GM23338 (cell line): ENCODE data around the gene NLN.

Experiments
- CREB1 ChIP-seq: fragments of 250-450 bp; sonication (Bioruptor Pico); IDR thresholded peaks from 2 replicates; pipeline ENCODE4 v1.5.0; 2020; ENCODE audit warnings: low read depth, mild to moderate bottlenecking, moderate library complexity
- CTCF ChIP-seq, 2 experiments: fragments of 200-600 bp in 1 of 2; sonication (generic) in 1 of 2; conservative IDR thresholded peaks; 2 replicates each; pipeline versions ENCODE4 v1.5.1 to v1.6.1; 2016 to 2017; ENCODE audit warnings: antibody characterized with exemption in 2 of 2, low read depth in 2 of 2, mild to moderate bottlenecking in 2 of 2, moderate library complexity in 1 of 2
- EZH2 ChIP-seq: fragments of 200-600 bp; sonication (generic); IDR thresholded peaks from one replicate; pipeline ENCODE4 v1.8.0; 2017; ENCODE audit warnings: antibody characterized with exemption, mild to moderate bottlenecking, low read depth; ENCODE audit not compliant: unreplicated experiment
- EZH2phosphoT487 ChIP-seq: fragments of 200-600 bp; sonication (generic); IDR thresholded peaks from one replicate; pipeline ENCODE4 v1.8.1; 2018; ENCODE audit warnings: antibody characterized with exemption; ENCODE audit not compliant: unreplicated experiment
- JUNB ChIP-seq: IDR thresholded peaks from one replicate; pipeline ENCODE4 v1.6.1; 2016; ENCODE audit warnings: antibody characterized with exemption; ENCODE audit not compliant: unreplicated experiment
- POLR2AphosphoS5 ChIP-seq: IDR thresholded peaks from 2 replicates; pipeline ENCODE4 v1.6.1; 2016; ENCODE audit warnings: antibody characterized with exemption, low read depth
- REST ChIP-seq: IDR thresholded peaks from one replicate; pipeline ENCODE4 v1.6.1; 2018; ENCODE audit warnings: antibody characterized with exemption; ENCODE audit not compliant: unreplicated experiment
- STAT1 ChIP-seq: IDR thresholded peaks from one replicate; pipeline ENCODE4 v1.6.1; 2016; ENCODE audit warnings: antibody characterized with exemption; ENCODE audit not compliant: unreplicated experiment
- ZNF114 ChIP-seq: fragments of 250-450 bp; sonication (Bioruptor Pico); IDR thresholded peaks from 2 replicates; pipeline ENCODE4 v1.5.0; 2020; ENCODE audit warnings: mild to moderate bottlenecking, moderate library complexity
- ZNF331 ChIP-seq: fragments of 250-450 bp; sonication (Bioruptor Pico); IDR thresholded peaks from 2 replicates; pipeline ENCODE4 v1.5.0; 2020; ENCODE audit warnings: low read depth, mild to moderate bottlenecking, moderate library complexity
- ZNF462 ChIP-seq: fragments of 250-450 bp; sonication (Bioruptor Pico); IDR thresholded peaks from 2 replicates; pipeline ENCODE4 v1.5.0; 2020; ENCODE audit warnings: mild to moderate bottlenecking, moderate library complexity

- TF ChIP-seq CTCF (conservative IDR thresholded peaks at IDR 0.05; ENCODE audit: low read depth in 2 of 2) (no peak), POLR2AphosphoS5 (no peak), REST (no peak), ZNF331 (CRISPR knock-in tag) (no peak), ZNF462 (CRISPR knock-in tag) (no peak), EZH2 (no peak), EZH2phosphoT487 (no peak), CREB1 (no peak), JUNB (no peak), STAT1 (no peak), ZNF114 (no peak)
These were observed 47.3 kb upstream of the NLN start for GRCh38 chr5:65674749-65675148.
